Measurements from ENCODE around the gene APMAP. TPM values are rescaled to one million over a fixed set of nuclear protein-coding genes. Genes with fewer than 3 reads are reported as not detected.

The APMAP gene
- total RNA-seq, 1 experiment from 2014 or later = 82.7 TPM

GRCh38 chr20:24950128-24950835 lies 42.3 kb downstream of the APMAP start:
- Histone ChIP-seq H2AFZ (ENCODE audit: low read depth, low read length, poor library complexity, severe bottlenecking) (no peak overlapping the region), H3K4me2 (ENCODE audit: low read length) (no peak overlapping the region), H3K9me3 (ENCODE audit: control insufficient read depth in 1 of 2, insufficient read depth in 1 of 2, low read depth in 1 of 2, low read length in 2 of 2) (no peaks in the 10 kb centered on the region), H3K4me1 (ENCODE audit: control insufficient read depth in 1 of 2, insufficient read depth in 2 of 2, low read length in 2 of 2) (peaks cover 0 to 6% of the 10 kb centered on the region in 2 experiments; a peak in 1 of 4 replicates), H3K36me3 (ENCODE audit: control insufficient read depth in 1 of 2, insufficient read depth in 2 of 2, low read length in 2 of 2) (no peaks in the 10 kb centered on the region), H3K4me3 (replicated peaks in 1 of 2; ENCODE audit: low read depth in 1 of 2, low read length in 2 of 2) (no peak overlapping the region), H3K79me2 (ENCODE audit: insufficient read depth, low read length) (no peaks in the 10 kb centered on the region), H3K9ac (ENCODE audit: low read length) (no peak overlapping the region), H3K27me3 (ENCODE audit: insufficient read depth, low read length) (peaks cover 3% of the 10 kb centered on the region; the same call in 1 of the 2 replicates), H3K9me2 (ENCODE audit: insufficient read depth) (no peaks in the 10 kb centered on the region), H4K20me1 (ENCODE audit: insufficient read depth) (no peaks in the 10 kb centered on the region), H3K27ac (ENCODE audit: low read depth, low read length) (no peak overlapping the region)
- no peak for TF ChIP-seq EGR1 (IDR thresholded peaks at IDR 0.05; ENCODE audit: low read depth)
- TF ChIP-seq MAX (IDR thresholded peaks at IDR 0.05) = no peak
- TF ChIP-seq SP1 (IDR thresholded peaks at IDR 0.05; ENCODE audit: low read depth) = no peak
- TF ChIP-seq ZFX (IDR thresholded peaks at IDR 0.05) = no peak
- TF ChIP-seq ELF1 (IDR thresholded peaks at IDR 0.05; ENCODE audit: borderline replicate concordance, low read depth) = no peak
- TF ChIP-seq FOSL1 (IDR thresholded peaks at IDR 0.05; ENCODE audit: low read depth) = no peak
- no peak for TF ChIP-seq JUND (IDR thresholded peaks at IDR 0.05)
- no peak for TF ChIP-seq POLR2A (IDR thresholded peaks at IDR 0.05; ENCODE audit: borderline replicate concordance, extremely low read depth, insufficient read depth, insufficient read length)
- TF ChIP-seq, protein P1, sequence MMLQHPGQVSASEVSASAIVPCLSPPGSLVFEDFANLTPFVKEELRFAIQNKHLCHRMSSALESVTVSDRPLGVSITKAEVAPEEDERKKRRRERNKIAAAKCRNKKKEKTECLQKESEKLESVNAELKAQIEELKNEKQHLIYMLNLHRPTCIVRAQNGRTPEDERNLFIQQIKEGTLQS (IDR thresholded peaks at IDR 0.05) = no peak
- no peak for TF ChIP-seq EZH2phosphoT487 (IDR thresholded peaks at IDR 0.05; ENCODE audit: borderline replicate concordance)
- no peak for TF ChIP-seq TCF7L2 (IDR thresholded peaks at IDR 0.05; ENCODE audit: borderline replicate concordance, extremely low read depth, insufficient read depth, insufficient read length)
- TF ChIP-seq ZNF274 (IDR thresholded peaks at IDR 0.05; ENCODE audit: low read depth, low read length) = no peak
- TF ChIP-seq RAD21 (IDR thresholded peaks at IDR 0.05; ENCODE audit: low read depth) = no peak
- TF ChIP-seq, protein P2, sequence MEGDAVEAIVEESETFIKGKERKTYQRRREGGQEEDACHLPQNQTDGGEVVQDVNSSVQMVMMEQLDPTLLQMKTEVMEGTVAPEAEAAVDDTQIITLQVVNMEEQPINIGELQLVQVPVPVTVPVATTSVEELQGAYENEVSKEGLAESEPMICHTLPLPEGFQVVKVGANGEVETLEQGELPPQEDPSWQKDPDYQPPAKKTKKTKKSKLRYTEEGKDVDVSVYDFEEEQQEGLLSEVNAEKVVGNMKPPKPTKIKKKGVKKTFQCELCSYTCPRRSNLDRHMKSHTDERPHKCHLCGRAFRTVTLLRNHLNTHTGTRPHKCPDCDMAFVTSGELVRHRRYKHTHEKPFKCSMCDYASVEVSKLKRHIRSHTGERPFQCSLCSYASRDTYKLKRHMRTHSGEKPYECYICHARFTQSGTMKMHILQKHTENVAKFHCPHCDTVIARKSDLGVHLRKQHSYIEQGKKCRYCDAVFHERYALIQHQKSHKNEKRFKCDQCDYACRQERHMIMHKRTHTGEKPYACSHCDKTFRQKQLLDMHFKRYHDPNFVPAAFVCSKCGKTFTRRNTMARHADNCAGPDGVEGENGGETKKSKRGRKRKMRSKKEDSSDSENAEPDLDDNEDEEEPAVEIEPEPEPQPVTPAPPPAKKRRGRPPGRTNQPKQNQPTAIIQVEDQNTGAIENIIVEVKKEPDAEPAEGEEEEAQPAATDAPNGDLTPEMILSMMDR (IDR thresholded peaks at IDR 0.05 in 2 of 3, conservative IDR thresholded peaks at IDR 0.05 in 1 of 3; ENCODE audit: borderline replicate concordance in 1 of 3, insufficient read depth in 1 of 3, low read depth in 2 of 3, low read length in 2 of 3) = no peak
- no peak for TF ChIP-seq REST (IDR thresholded peaks at IDR 0.05; ENCODE audit: low read depth)
- TF ChIP-seq CBX3 (IDR thresholded peaks at IDR 0.05; ENCODE audit: low read depth) = no peak
- no peak for TF ChIP-seq SRF (IDR thresholded peaks at IDR 0.05; ENCODE audit: low read depth)
- no peak for TF ChIP-seq POLR2AphosphoS5 (IDR thresholded peaks at IDR 0.05; ENCODE audit: low read depth, low read length)
- TF ChIP-seq YY1 (IDR thresholded peaks at IDR 0.05; ENCODE audit: extremely low read depth, insufficient replicate concordance, low read depth, low read length) = no peak
- TF ChIP-seq CEBPB (IDR thresholded peaks at IDR 0.05; ENCODE audit: low read depth) = no peak
- RAD21 ChIA-PET (ENCODE audit: low non-redundant PET in 1 of 2, low total read pairs in 2 of 2, uncharacterized antibody in 2 of 2, unreplicated experiment in 2 of 2) = no interaction called here
- BruUV-seq (replicated peaks) = no TSS peak
- intact Hi-C loops (cut with micrococcal nuclease) = no loop called here
- CTCF ChIA-PET = no interaction called here
- ATAC-seq = no peak
- DNase-seq (ENCODE audit: low read depth, low spot score) = no peak
- POLR2A ChIA-PET = no interaction called here
